ENCODE measurements around the gene ALDH3A2. TPM values are rescaled to one million over a fixed set of nuclear protein-coding genes. Genes with fewer than 3 reads are reported as not detected.
A peak's percentile ranks its signal among the peaks of the same experiment; 100 is the strongest.

The ALDH3A2 gene
- total RNA-seq, 1 donor from 2014 or later: 268 TPM

DNA sequence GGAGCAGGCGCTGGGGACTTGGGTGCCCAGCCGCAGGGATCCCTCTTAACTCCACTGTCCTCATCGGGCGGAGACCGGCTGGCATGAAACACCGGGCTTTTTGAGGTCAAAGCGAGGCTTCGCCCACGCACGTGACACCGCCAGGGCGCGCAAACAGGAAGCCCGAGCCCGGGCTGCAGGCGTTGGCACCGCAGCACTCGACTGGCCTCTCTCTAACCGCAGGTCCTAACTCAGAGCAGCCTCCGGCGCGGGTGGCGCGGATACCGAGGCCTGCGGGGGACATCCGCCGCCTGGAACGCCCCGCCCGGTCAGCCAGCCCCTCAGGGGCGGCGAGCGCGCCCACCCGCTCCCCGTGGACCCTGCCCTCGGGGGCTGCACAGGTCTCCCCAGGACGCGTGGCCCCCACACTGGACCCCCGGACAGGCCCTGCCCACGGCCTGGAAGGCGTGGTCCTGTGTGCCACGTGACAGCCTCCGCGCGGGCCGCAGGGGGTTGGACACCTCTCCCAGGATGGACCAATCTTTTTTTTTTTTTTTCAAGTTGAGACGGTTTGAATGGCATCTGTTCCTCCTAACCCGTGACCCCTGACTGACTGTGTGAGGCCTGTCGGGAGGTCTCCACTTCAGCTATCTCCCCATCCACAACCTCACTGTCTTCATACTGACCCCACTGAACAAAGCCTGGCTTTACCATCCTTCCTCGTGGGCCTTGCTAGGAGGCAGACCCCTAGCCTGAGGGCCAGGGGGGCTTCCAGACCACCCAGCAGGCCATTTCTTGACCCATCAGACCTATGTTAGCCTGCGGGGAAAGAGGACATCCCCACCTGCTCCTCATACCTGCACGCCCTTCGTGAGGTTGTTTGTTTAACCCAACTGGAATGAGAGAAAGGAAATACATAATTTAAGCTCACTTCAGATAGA is 76.2 kb downstream of the ALDH3A2 start:
- intact Hi-C loops (cut with DNase I): no loop called here
- Histone ChIP-seq H3K27ac (peak overlapping the region; percentile 95), H3K27me3 (no peaks in the 10 kb centered on the region), H3K4me3 (peak overlapping the region; percentile 15 to 24), H3K9me3 (no peaks in the 10 kb centered on the region), H3K36me3 (no peaks in the 10 kb centered on the region), H3K4me1 (peaks cover 71% of the 10 kb centered on the region)
- TF ChIP-seq, protein P1, sequence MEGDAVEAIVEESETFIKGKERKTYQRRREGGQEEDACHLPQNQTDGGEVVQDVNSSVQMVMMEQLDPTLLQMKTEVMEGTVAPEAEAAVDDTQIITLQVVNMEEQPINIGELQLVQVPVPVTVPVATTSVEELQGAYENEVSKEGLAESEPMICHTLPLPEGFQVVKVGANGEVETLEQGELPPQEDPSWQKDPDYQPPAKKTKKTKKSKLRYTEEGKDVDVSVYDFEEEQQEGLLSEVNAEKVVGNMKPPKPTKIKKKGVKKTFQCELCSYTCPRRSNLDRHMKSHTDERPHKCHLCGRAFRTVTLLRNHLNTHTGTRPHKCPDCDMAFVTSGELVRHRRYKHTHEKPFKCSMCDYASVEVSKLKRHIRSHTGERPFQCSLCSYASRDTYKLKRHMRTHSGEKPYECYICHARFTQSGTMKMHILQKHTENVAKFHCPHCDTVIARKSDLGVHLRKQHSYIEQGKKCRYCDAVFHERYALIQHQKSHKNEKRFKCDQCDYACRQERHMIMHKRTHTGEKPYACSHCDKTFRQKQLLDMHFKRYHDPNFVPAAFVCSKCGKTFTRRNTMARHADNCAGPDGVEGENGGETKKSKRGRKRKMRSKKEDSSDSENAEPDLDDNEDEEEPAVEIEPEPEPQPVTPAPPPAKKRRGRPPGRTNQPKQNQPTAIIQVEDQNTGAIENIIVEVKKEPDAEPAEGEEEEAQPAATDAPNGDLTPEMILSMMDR (IDR thresholded peaks at IDR 0.05): no peak
- peak; percentile 7 to 41 for TF ChIP-seq POLR2AphosphoS5 (IDR thresholded peaks at IDR 0.05; ENCODE audit: insufficient read depth in 1 of 2, low read depth in 1 of 2)
- DNase-seq (ENCODE audit: extremely low spot score in 2 of 2): no peak

DNA sequence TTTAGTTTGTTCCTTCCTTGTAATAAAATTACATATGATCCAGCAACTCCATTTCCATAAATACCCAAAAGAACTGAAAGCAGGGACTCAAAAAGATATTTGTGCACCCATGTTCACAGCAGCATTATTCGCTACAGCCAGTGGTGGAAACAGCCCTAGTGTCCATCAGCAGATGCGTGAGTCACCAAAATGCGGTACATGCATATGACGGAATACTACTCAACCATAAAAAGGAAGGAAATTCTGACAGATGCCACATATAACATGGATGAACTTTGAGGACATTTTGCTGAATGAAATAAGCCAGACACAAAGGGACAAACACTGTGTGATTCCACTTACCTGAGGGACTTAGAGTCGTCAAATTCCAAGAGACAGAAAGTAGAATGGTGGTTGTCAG is 76.9 kb downstream of the ALDH3A2 start:
- Histone ChIP-seq H3K9me3 (no peaks in the 10 kb centered on the region), H3K4me3 (no peak overlapping the region), H3K27ac (peak overlapping the region; percentile 95), H3K36me3 (no peaks in the 10 kb centered on the region), H3K4me1 (peaks cover 67% of the 10 kb centered on the region), H3K27me3 (no peaks in the 10 kb centered on the region)
- no peak for DNase-seq (ENCODE audit: extremely low spot score in 2 of 2)
- TF ChIP-seq POLR2A (IDR thresholded peaks at IDR 0.05) (no peak), POLR2AphosphoS5 (IDR thresholded peaks at IDR 0.05; ENCODE audit: insufficient read depth in 1 of 2, low read depth in 1 of 2) (no peak)
- TF ChIP-seq, protein P1 (IDR thresholded peaks at IDR 0.05): no peak
- intact Hi-C loops (cut with DNase I): no loop called here

DNA sequence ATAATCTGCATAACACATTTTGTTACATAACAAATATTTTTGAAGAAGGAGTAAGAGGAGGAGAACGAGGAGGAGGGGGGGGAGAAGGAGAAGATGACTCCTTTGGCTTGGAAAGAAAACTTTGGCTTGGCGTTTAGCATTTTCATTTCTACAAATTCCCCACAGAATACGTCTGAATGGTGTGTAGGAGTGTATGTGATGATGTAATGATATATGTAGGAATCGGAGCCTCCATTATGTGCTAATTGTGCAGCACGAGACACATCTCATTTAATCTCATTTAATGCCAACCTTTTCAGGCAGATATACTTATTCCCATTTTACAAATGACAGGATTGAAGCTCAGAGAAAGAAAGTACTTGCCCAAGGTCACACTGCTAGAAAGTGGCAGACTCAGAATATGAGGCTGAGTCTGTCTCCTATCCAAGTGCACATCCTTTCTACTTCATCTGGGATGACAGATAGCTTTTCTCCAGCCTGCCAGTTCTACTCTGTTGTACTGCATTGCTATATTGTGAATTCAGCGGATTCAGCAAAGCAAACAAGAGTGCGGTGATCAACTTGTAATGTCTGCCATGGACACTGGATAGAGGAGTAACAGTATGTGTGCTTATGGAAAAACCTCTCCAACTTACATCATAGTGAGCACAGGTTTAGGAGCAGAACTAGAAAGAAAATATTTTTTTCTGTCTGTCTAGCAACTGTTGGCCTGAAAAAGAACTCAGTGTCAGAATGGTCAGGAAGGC is 78.3 kb downstream of the ALDH3A2 start:
- Histone ChIP-seq H3K4me3 (no peak overlapping the region), H3K27ac (peak overlapping the region; percentile 95), H3K4me1 (peaks cover 62% of the 10 kb centered on the region), H3K9me3 (no peaks in the 10 kb centered on the region), H3K27me3 (no peaks in the 10 kb centered on the region), H3K36me3 (no peaks in the 10 kb centered on the region)
- TF ChIP-seq POLR2A (IDR thresholded peaks at IDR 0.05) (no peak), POLR2AphosphoS5 (IDR thresholded peaks at IDR 0.05; ENCODE audit: insufficient read depth in 1 of 2, low read depth in 1 of 2) (no peak)
- TF ChIP-seq, protein P1 (IDR thresholded peaks at IDR 0.05): no peak
- DNase-seq (ENCODE audit: extremely low spot score in 2 of 2): no peak
- intact Hi-C loops (cut with DNase I): no loop called here

Small RNAs within 50 kb of the gene (small RNA-seq; reads per million reads assigned to genes)
- not detected for gene NMTRQ-TTG12-1
- gene RF00322: not detected

Other genes starting within 250 kb of the ALDH3A2 start
- gene RNF112, start 237.5 kb upstream of the ALDH3A2 start, total RNA-seq: 1.5 TPM
- 29.7 TPM for gene SLC47A1, start 114.9 kb upstream of the ALDH3A2 start, total RNA-seq
- 0.74 TPM for gene SLC47A2, start 67.8 kb downstream of the ALDH3A2 start, total RNA-seq
- gene ALDH3A1, start 99.5 kb downstream of the ALDH3A2 start, total RNA-seq: 14.2 TPM
- gene ULK2, start 219.2 kb downstream of the ALDH3A2 start, total RNA-seq: 25.3 TPM